Esophagus muscularis mucosa (tissue), 4 donors: Measurements from ENCODE around the gene OTOF. TPM values are rescaled to one million over a fixed set of nuclear protein-coding genes. Genes with fewer than 3 reads are reported as not detected.

ENCODE experiments used
- DNase-seq: peaks from one replicate; pipeline ENCODE4 v3.0.0-alpha.2; 2017; ENCODE audit errors: extremely low spot score
- H3K27ac ChIP-seq, 4 donors: fragments of 200-600 bp; sonication (generic); replicated peaks in 1 of 4; 1 replicate in 3 of 4; 2 replicates in 1 of 4; pipeline ENCODE4 v1.5.1; 2016 to 2019; ENCODE audit warnings: mild to moderate bottlenecking in 1 of 4
- H3K27me3 ChIP-seq, 4 donors: fragments of 200-600 bp; sonication (generic); one replicate each; pipeline versions ENCODE4 v1.5.1 to v1.6.0; 2016 to 2019
- H3K36me3 ChIP-seq, 4 donors: fragments of 200-600 bp; sonication (generic); one replicate each; pipeline ENCODE4 v1.5.1; 2016 to 2019
- H3K4me1 ChIP-seq, 4 donors: fragments of 200-600 bp; sonication (generic); one replicate each; pipeline ENCODE4 v1.5.1; 2016 to 2019
- H3K4me3 ChIP-seq, 4 donors: fragments of 200-600 bp; sonication (generic); 1 replicate in 2 of 4; 2 replicates in 2 of 4; pipeline ENCODE4 v1.5.1; 2016 to 2019; ENCODE audit warnings: mild to moderate bottlenecking in 4 of 4, moderate library complexity in 1 of 4
- H3K9me3 ChIP-seq, 4 donors: fragments of 200-600 bp; sonication (generic); 1 replicate in 3 of 4; 2 replicates in 1 of 4; pipeline ENCODE4 v1.5.1; 2016 to 2019
- CTCF ChIP-seq, 3 experiments: fragments of 200-600 bp in 2 of 3; fragments of 450-650 bp in 1 of 3; sonication (generic) in 2 of 3; IDR thresholded peaks; one replicate each; pipeline ENCODE4 v1.5.1; 2017 to 2019; ENCODE audit warnings: antibody characterized with exemption in 3 of 3, mild to moderate bottlenecking in 2 of 3, moderate library complexity in 1 of 3
- EP300 ChIP-seq: sonication (generic); formaldehyde crosslinking; IDR thresholded peaks from one replicate; pipeline ENCODE4 v1.6.1; 2017; ENCODE audit warnings: antibody characterized with exemption
- POLR2A ChIP-seq: fragments of 450-650 bp; IDR thresholded peaks from one replicate; pipeline ENCODE4 v1.6.1; 2017; ENCODE audit warnings: antibody characterized with exemption, moderate library complexity, mild to moderate bottlenecking, low read depth
- POLR2AphosphoS5 ChIP-seq, 2 donors: sonication (generic); formaldehyde crosslinking; IDR thresholded peaks; one replicate each; pipeline ENCODE4 v1.6.1; 2017; ENCODE audit warnings: antibody characterized with exemption in 2 of 2
- WGBS: methylation state at CpG from one replicate; pipeline ENCODE4 v1.1.5; 2018; 5-methylcytosine and 5-hydroxymethylcytosine counted together
- intact Hi-C: fragments of 100-400 bp; cut with DNase I; formaldehyde crosslinking; loops from one replicate; pipeline ENCODE4 v1.15.1; 2023
- total RNA-seq, 4 donors: library from RNA; depleted of rRNA; stranded (reverse); fragments of >200 nt; gene quantifications; one replicate each; pipeline versions ENCODE4 v1.1.0 to v1.2.1, GENCODE V29; 2016

Gene OTOF
- total RNA-seq, 4 donors from 2014 or later, result 0.13 to 1.5 (median 0.38) TPM

GRCh38 chr2:26453421-26454329 lies 24.2 kb downstream of the OTOF start:
- 78% methylated on average over 11 of the region's 11 CpGs for WGBS
- intact Hi-C loops, result no loop called here
- Histone ChIP-seq H3K4me3 (no peak overlapping the region), H3K9me3 (no peaks in the 10 kb centered on the region), H3K27me3 (peaks cover 0 to 5% (median 0%) of the 10 kb centered on the region in 4 donors), H3K4me1 (peaks cover 0 to 5% (median 0%) of the 10 kb centered on the region in 4 donors), H3K36me3 (no peaks in the 10 kb centered on the region), H3K27ac (no peak overlapping the region)
- no peak for TF ChIP-seq POLR2A
- peak; percentile 35 to 47 for TF ChIP-seq POLR2AphosphoS5 (IDR thresholded peaks at IDR 0.05)
- TF ChIP-seq CTCF (IDR thresholded peaks at IDR 0.05), result no peak
- no peak for TF ChIP-seq EP300
- no peak for DNase-seq

- Histone ChIP-seq H3K36me3 (no peaks in the 10 kb centered on the region), H3K27me3 (peaks cover 0 to 5% (median 0%) of the 10 kb centered on the region in 4 donors), H3K9me3 (no peaks in the 10 kb centered on the region), H3K4me3 (no peak overlapping the region), H3K27ac (no peak overlapping the region), H3K4me1 (peaks cover 0 to 5% (median 0%) of the 10 kb centered on the region in 4 donors)
- no peak for TF ChIP-seq CTCF (IDR thresholded peaks at IDR 0.05)
- no peak for TF ChIP-seq POLR2AphosphoS5 (IDR thresholded peaks at IDR 0.05)
- TF ChIP-seq EP300, result no peak
- TF ChIP-seq POLR2A, result no peak
- 100% methylated on average over 1 of the region's 1 CpG for WGBS
- intact Hi-C loops, result no loop called here
- DNase-seq, result no peak
These were observed 26.2 kb downstream of the OTOF start for GRCh38 chr2:26451700-26452099.

- WGBS, result 90% methylated on average over 12 of the region's 13 CpGs
- intact Hi-C loops, result no loop called here
These were observed 27.8 kb downstream of the OTOF start for GRCh38 chr2:26450031-26450635.

GRCh38 chr2:26449278-26450030 lies 28.5 kb downstream of the OTOF start:
- TF ChIP-seq POLR2AphosphoS5 (IDR thresholded peaks at IDR 0.05), result no peak
- WGBS, result 95% methylated on average over 6 of the region's 10 CpGs

More at GRCh38 chr2:26450031-26450635, 27.8 kb downstream of the OTOF start:
- H3K4me3 ChIP-seq, result no peak overlapping the region
- H3K4me1 ChIP-seq, result peaks cover 0 to 2% (median 0%) of the 10 kb centered on the region in 4 donors
- peaks cover 0 to 5% (median 0%) of the 10 kb centered on the region in 4 donors for H3K27me3 ChIP-seq
- TF ChIP-seq EP300, result no peak
- no peak for TF ChIP-seq POLR2AphosphoS5 (IDR thresholded peaks at IDR 0.05)
- no peak for TF ChIP-seq POLR2A
- no peak for TF ChIP-seq CTCF (IDR thresholded peaks at IDR 0.05)
- no peak for DNase-seq
- H3K9me3 ChIP-seq, result no peaks in the 10 kb centered on the region
- H3K27ac ChIP-seq, result no peak overlapping the region
- H3K36me3 ChIP-seq, result no peaks in the 10 kb centered on the region

More at GRCh38 chr2:26449278-26450030, 28.5 kb downstream of the OTOF start:
- Histone ChIP-seq H3K36me3 (no peaks in the 10 kb centered on the region), H3K9me3 (no peaks in the 10 kb centered on the region), H3K4me1 (no peaks in the 10 kb centered on the region), H3K4me3 (no peak overlapping the region), H3K27me3 (peaks cover 0 to 5% (median 0%) of the 10 kb centered on the region in 4 donors), H3K27ac (no peak overlapping the region)
- intact Hi-C loops, result loop anchor here (10.0 kb wide), 1 partner anchor 815 kb away; the partner anchor contains the start of gene SLC30A3
- DNase-seq, result no peak
